ENCODE results near the gene MED13.
"Not testable (repeated sequence)": the region's sequence is repeated elsewhere in the genome, so short reads cannot be mapped to it uniquely, and the experiment has no call there.

The MED13 gene

GRCh38 chr17:62085511-62086408 lies 20.7 kb upstream of the MED13 start:
- no peak for DNase-seq

DNA sequence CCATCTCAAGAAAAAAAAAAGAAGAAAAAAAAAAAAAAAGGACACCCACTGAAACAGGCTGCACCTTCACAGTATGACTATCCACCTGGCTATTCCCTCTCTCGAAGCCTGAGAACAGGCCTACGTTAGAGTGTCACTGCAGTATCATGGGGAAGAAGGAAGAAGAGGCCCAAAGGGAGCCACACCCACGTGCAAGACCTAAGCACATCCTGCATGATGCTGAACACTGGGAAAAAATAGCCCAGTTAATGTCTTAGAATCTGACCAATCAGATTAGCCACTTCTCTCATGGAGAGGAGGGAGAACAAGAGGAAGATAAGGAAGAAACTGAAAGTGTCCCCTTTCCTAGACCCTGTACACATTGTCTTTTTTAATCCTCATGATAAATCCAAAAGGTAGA lies 19.5 kb upstream of the MED13 start:
- DNase-seq, result no peak

GRCh38 chr17:62083651-62084050 lies 18.6 kb upstream of the MED13 start:
- DNase-seq, result no peak

GRCh38 chr17:62080647-62081046 lies 15.6 kb upstream of the MED13 start:
- no peak for DNase-seq

DNA sequence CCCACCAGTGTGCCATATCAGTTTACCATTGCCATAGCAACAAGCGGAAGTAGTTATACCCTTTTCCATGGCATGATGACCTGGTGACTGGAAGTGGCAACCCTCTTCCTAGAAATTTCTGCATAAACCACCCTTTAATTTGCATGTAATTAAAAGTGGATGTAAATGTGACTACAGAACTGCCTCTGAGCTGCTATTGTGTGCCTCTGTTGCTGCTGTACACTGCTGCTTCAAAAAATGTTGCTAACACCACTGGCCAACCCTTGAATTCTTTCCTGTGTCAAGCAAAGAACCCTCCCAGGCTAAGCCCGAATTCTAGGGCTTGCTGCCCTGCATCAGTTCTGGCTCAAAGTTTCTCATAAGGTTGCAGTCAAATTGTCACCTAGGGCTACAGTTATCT lies 12.9 kb upstream of the MED13 start:
- no peak for DNase-seq

DNA sequence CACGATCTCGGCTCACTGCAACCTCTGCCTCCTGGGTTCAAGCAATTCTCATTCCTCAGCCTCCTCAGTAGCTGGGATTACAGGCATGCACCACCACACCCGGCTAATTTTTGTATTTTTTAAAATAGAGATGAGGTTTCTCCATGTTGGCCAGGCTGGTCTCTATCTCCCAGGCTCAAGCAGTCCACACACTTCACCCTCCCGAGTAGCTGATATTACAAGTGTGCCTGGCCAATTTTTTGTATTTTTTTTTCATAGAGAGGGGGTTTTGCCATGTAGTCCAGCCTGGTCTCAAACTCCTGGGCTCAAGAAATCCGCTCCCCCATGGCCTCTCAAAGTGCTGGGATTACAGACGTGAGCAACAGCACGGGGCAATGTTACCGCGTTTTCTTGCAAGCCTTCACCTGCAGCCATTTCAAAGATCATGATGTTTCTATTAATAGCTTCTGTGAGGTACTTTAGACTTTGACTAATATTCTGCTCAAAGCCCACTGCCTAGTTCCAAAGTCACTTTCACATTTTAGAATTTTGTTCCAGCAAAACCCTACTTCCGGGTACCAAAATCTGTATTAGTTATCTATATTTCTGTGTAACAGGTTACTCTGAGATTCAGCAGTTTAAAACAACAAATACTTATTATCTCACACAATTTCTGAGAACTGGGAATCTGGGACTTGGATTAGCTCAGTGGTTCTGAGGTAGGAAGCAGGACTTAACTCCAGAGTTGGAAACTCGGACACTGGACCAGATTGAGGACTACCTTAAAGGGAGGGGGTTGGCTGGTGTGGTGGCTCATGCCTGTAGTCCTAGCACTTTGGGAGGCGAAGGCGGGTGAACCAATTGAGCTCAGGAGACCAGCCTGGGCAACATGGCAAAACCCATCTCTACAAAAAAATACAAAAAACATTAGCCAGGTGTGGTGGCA lies 12.0 kb upstream of the MED13 start:
- DNase-seq, result no peak

- DNase-seq, result no peak
Measured at GRCh38 chr17:62075308-62075815, 10.3 kb upstream of the MED13 start.

GRCh38 chr17:62073993-62074392 lies 8.9 kb upstream of the MED13 start:
- no peak for DNase-seq

GRCh38 chr17:62072855-62073254 lies 7.8 kb upstream of the MED13 start:
- DNase-seq, result not testable (repeated sequence)

GRCh38 chr17:62070900-62071299 lies 5.8 kb upstream of the MED13 start:
- no peak for DNase-seq

DNA sequence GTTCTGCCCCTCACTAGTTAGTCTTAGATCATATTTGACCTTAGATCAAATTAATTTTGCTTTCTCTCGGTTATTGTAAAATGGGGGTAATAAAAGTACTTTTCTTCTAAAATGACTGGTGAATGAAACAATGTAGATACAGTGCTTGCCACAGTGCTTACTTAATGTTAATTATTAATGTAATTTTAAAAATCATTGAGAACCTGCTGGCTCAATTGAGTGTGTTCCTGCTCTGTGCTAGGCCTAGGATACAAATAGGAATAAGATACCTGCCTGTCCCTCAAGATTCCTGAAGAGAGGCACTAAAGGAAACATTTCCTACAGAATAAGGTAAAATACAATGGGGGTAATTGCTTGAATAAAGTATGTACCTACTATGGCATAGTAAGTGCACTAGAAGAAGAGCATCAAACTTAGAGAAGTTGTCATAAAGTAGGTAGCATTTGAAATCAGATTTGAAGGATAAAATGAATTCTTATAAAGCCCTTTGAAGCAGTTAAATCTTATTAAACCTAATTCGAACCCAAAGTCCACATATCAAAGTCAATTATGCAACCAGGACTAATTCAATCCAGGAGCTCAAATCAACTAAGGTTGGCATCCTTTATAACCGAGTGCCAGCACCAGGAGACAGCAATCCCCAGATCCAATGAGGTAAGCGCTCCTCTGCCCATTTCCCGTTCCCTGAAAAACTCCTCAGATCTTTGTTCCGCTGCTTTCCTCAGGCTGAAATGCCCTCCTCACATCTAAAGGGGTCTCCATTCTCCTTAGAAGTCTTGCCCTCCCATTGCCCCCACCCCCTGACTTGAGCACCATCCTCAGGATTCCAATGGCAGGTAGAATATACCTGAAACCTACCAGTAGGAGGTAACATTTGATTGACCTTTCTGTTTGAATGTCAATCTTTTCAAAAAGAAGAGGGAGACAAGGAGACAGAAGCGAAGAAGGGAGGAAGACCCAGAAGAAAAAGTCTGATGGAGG lies 2.4 kb upstream of the MED13 start:
- DNase-seq, result no peak

DNA sequence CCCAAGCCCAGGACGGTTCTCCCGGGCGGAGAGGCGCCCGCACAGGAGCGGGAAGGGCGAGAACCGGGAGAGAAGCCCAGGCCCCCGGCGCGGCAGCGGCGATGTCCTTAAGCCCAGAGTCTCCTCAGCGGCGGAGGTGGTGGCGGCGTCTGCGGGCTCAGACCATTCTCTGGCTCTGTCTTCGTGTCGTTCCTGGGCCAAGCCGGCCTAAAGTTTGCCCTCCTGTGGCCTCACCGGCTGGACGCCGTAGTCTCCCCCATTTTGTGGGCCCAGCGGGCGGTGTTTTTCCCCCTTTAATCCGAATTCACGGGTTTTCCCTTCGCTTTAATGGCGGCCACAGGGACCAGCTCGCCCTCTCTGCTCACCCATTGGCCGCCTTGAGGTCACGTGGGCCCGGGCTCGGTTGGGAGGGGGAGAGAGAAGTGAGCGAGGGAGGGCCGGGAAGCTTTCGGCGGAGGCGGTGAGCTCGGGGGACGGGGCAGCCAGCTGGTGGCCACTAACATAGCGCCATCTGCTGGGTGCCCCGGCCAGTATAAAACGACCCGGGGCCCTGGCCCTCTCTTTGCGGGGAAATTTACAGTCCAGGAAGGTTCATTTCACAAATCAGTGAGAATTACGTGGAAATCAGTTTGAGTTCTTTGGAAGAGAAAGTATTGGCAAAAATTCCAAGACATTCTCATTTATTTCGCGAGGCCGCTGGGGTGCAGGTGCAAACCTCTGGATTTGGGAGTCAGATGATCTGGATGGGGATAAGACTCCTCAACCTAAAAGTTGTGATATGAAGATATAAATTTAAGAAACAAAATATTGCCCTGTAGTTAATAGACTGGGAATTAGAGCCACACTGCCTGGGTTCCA lies 762 bp upstream of the MED13 start:
- peak; percentile 98 to 99 for DNase-seq

- DNase-seq, result peak in 1 of 2 donors; percentile 58
Measured at GRCh38 chr17:62064029-62064790, 868 bp downstream of the MED13 start.

GRCh38 chr17:62062944-62063343 lies 2.1 kb downstream of the MED13 start:
- DNase-seq, result no peak

- DNase-seq, result no peak
Measured at GRCh38 chr17:62062302-62062701, 2.8 kb downstream of the MED13 start.

DNA sequence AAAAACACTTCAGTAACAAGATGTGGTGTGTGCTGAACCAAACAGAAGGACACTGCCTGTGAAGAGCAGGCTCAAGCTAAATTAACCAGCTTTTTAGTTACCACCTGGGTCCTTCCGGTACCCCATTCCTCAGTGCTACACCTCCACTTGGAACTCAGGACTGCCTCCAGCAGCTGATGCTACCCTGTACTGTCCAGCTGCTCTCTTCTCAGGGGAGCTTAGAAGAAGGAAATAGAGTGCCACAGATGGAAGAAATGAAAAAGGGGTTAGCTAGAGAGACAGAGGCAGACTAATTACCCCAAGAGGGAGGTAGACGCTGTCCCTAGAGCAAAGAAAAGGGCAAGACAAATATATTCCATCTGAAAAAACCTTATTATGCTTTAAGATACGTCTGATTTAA lies 5.7 kb downstream of the MED13 start:
- no peak for DNase-seq

DNA sequence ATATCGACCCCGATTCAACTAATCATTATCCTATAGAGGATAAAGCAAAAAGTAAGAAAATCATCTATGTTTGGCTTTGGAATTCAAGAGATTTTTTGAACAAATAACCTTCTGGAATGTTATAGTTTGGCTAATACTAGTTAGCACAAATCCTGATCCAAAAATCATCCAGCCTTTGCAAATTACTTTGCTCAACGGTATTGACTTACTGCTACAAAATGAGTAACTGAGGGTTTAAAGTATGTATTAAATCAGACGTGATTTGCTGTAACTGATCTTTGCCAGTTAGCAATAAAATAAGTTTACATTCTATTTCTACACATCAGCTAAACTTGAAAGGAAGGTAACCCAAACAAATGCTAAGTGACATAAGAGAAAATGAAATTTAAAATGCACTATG lies 6.5 kb downstream of the MED13 start:
- DNase-seq, result no peak

DNA sequence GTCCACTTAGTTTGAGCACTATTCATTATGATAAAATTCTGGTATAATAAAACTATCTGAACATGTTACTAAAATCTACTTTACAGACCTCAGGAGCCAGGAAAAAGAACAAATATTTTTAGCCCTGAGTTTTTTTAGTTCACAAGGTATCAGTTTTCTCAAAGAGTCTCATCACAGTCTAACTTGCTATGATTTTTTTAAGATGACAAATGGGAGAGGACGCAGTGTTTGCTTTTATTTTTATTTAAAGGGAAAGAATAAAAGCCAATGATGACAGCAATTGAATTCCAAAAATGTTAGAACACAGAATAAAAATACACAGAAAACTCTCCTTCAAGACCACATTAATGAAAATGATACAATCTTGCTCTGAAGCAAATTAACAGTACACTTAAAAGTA lies 7.4 kb downstream of the MED13 start:
- no peak for DNase-seq

GRCh38 chr17:62052765-62053338 lies 12.2 kb downstream of the MED13 start:
- DNase-seq, result no peak

- no peak for DNase-seq
Measured at GRCh38 chr17:62051053-62051452, 14.0 kb downstream of the MED13 start.
